ENCODE results near the gene CLRN1.

GRCh38 chr3:150975086-150975991 lies 2.8 kb upstream of the CLRN1 start:
- TF ChIP-seq POLR2A (IDR thresholded peaks at IDR 0.05) (no peak), CTCF (IDR thresholded peaks at IDR 0.05) (no peak), POLR2AphosphoS5 (IDR thresholded peaks at IDR 0.05) (no peak)
